EH (cell line): ENCODE results near the gene RLN2.

Source experiments
- DNase-seq: peaks from one replicate; pipeline ENCODE4 v3.0.0-alpha.2; 2015; ENCODE audit warnings: low read depth

RLN2 gene

GRCh38 chr9:5269249-5269715 lies 35.2 kb downstream of the RLN2 start:
- DNase-seq: peak; percentile 76

GRCh38 chr9:5265939-5266338 lies 38.6 kb downstream of the RLN2 start:
- DNase-seq: no peak

- no peak for DNase-seq
These were observed 40.3 kb downstream of the RLN2 start for GRCh38 chr9:5264219-5264595.

GRCh38 chr9:5263351-5264218 lies 40.9 kb downstream of the RLN2 start:
- peak; percentile 7 for DNase-seq
